Measurements from ENCODE around the gene NHSL1. TPM values are rescaled to one million over a fixed set of nuclear protein-coding genes. Genes with fewer than 3 reads are reported as not detected.
A peak's percentile ranks its signal among the peaks of the same experiment; 100 is the strongest.
"Not testable (repeated sequence)": the region's sequence is repeated elsewhere in the genome, so short reads cannot be mapped to it uniquely, and the experiment has no call there.

NHSL1 gene
- total and polyA plus RNA-seq, 2 donors: 1.7 to 19.5 TPM

DNA sequence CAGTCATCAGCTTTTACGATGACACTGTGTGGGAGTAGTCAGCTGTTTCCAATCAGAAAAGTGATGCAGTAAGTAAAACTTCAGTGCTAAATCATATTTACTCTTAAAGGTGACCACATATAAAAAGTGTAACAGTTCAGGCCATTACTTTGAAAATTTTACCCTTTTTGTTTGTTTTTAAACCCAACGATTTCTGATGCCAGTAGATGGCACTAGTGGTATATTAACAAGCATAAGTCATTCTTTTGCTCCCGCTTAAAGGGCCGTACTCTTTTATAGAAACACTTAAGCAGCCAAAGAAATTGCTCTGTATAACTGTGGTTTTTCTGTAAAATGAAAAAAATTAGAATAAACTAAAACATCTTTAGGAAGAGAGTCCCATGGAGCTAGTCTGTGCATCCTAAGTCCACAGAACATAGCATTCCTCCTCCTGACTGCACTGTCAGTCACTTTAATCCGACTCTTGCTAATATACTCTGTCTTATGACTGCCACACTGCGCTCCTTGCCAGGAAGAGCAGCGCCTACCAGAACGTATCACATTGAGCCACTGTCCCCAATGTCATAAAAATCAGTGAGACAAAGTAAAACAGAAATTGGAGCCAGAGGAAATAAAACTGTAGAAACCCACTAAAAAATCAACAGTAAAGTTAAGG, 70.2 kb downstream of the NHSL1 start:
- peak; percentile 40 for DNase-seq (ENCODE audit: extremely low spot score)
- H3K36me3 ChIP-seq (ENCODE audit: insufficient read depth): no peaks in the 10 kb centered on the region
- H3K4me3 ChIP-seq (ENCODE audit: low read depth, low read length): no peak overlapping the region
- H3K4me1 ChIP-seq (ENCODE audit: insufficient read depth): peaks cover 1% of the 10 kb centered on the region
- no peak overlapping the region for H3K27ac ChIP-seq (ENCODE audit: low read depth)
- WGBS: 36% methylated on average over 8 of the region's 8 CpGs

DNA sequence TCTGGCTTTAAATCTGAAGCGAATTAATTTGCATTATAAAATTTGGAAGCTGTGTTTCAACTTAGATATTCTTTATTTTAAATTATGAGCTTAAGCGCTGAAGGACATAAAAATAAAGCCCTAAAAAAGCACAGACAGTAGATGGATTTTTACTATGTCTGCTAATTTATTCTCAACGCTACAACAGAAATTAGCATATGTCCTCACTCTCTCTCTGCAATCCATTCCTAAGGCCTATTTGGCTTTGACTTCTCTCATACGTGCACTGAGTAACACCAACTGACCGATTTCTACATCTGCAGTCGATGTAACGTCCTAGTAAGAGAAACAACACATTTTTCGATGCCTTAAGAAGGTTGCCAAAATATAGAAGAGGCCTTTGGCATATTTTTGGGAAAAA, 71.6 kb downstream of the NHSL1 start:
- WGBS: 88% methylated on average over 8 of the region's 8 CpGs
- Histone ChIP-seq H3K36me3 (ENCODE audit: insufficient read depth) (no peaks in the 10 kb centered on the region), H3K27ac (ENCODE audit: low read depth) (no peak overlapping the region), H3K4me3 (ENCODE audit: low read depth, low read length) (no peak overlapping the region), H3K4me1 (ENCODE audit: insufficient read depth) (peaks cover 1% of the 10 kb centered on the region)
- DNase-seq (ENCODE audit: extremely low spot score): no peak

DNA sequence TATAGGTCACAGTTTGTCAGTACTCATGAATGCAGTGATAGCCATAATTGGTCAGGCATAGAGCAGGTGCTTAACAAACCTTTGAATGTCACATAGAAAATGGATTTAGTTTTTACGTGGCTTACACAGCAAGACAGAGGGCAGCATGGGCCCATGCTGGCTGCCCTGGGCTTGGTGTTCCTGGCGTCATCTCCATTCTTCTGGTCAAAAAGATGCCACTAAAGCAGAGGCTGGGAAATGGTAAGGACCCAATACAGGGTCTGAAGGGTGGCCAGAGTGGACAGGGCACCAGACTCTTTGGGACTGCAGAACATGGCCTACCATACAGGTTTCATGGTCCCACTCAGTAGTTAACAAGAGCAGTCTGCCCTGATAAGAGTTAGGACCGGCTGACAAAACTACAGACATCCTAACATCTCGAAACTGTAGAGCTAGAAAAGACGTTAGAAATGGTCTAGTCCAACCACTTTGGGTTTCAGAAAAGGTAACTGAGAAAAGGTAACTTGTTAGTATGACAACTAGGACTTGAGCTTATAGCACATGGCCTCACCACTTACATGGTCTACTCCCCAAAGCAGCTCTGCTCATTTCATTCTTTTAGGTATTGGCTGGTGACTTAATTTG, 72.7 kb downstream of the NHSL1 start:
- no peak for DNase-seq (ENCODE audit: extremely low spot score)
- Histone ChIP-seq H3K4me1 (ENCODE audit: insufficient read depth) (peaks cover 1% of the 10 kb centered on the region), H3K36me3 (ENCODE audit: insufficient read depth) (no peaks in the 10 kb centered on the region), H3K4me3 (ENCODE audit: low read depth, low read length) (no peak overlapping the region), H3K27ac (ENCODE audit: low read depth) (no peak overlapping the region)
- WGBS: 85% methylated on average over 5 of the region's 5 CpGs

DNA sequence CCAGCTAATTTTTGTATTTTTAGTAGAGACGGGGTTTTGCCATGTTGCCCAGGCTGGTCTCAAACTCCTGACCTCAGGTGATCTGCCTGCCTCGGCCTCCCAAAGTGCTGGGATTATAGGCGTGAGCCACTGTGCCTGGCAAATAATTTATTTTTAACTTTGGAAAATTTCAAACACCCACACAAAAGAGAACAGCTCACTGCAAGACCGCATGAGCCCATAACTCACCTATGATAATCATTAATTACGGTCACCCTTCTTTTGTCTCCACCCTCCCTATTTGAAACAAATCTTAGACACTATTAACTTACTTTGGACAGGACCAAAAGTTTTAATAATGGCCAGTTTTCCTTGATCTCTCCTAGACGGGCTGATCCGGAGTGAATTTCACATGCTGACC, 74.0 kb downstream of the NHSL1 start:
- not testable (repeated sequence) for H3K4me3 ChIP-seq (ENCODE audit: low read depth, low read length); H3K27ac ChIP-seq (ENCODE audit: low read depth); DNase-seq (ENCODE audit: extremely low spot score); H3K4me1 ChIP-seq (ENCODE audit: insufficient read depth); H3K36me3 ChIP-seq (ENCODE audit: insufficient read depth)
- 93% methylated on average over 7 of the region's 7 CpGs for WGBS

DNA sequence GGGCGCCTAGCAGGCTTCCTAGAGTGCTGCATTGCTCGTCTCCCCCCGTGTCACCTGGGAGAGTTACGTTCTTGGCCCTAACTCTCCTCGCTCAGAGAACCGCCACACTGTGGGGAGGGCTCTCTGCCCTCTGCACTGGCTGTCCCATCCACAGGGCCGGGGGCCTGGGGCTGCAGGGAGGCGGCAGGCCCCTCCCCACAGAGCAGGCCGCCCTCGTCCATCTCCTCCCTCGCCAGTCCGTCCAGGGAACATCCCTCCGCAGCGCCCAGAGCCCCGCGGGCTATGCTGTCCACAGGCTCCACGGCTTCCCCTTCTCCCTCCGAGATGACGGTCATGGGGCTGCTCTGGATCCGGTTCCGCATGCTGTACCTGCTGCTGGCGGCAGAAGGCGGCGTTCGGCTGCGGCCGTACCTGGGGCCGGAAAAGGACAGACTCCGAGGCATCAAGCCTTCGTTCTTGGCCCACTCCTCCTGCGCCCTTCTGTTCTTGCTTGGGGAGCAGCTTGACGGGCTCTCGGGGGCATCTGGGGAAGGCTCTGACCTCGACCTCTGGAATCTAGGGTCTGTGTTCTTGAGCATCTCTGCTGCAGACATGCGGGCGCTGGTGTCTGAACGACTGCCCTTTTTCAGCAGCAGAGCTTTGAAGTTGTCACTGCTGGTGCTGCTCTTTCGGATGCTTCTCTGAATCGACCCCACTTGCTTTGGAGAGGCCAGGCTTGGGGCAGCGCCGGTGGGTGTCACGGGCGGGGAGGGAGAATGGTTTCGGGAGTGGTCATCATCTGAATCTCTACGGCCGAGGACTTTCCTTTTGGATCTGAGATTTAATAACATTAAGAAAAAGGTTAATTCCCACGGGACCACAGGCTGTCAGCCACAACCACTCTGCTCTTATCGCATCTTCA, 75.0 kb downstream of the NHSL1 start:
- H3K27ac ChIP-seq (ENCODE audit: low read depth): no peak overlapping the region
- WGBS: 92% methylated on average over 48 of the region's 48 CpGs
- H3K4me1 ChIP-seq (ENCODE audit: insufficient read depth): peaks cover 1% of the 10 kb centered on the region
- no peaks in the 10 kb centered on the region for H3K36me3 ChIP-seq (ENCODE audit: insufficient read depth)
- no peak overlapping the region for H3K4me3 ChIP-seq (ENCODE audit: low read depth, low read length)
- DNase-seq (ENCODE audit: extremely low spot score): no peak

DNA sequence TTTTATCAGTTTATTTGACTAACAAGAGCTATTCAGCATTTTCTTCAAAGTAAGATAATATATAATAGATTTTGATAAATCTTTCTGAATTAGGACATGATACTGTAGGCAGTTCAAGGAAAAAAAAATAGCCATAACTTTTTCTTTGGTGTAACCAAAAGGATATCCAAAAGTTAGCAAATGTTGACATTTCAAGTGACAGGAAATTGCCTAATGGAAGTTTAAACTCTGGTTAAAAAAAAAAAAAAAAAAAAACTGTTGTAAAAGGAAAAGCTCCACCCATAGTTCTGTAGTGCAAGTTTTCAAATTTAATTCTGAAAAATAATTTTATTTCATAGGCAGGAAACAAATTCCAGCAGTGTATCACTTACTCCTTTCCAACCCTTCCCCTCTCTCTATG, 76.4 kb downstream of the NHSL1 start:
- no peak overlapping the region for H3K27ac ChIP-seq (ENCODE audit: low read depth)
- H3K4me1 ChIP-seq (ENCODE audit: insufficient read depth): no peaks in the 10 kb centered on the region
- H3K36me3 ChIP-seq (ENCODE audit: insufficient read depth): no peaks in the 10 kb centered on the region
- H3K4me3 ChIP-seq (ENCODE audit: low read depth, low read length): no peak overlapping the region
- DNase-seq (ENCODE audit: extremely low spot score): no peak

DNA sequence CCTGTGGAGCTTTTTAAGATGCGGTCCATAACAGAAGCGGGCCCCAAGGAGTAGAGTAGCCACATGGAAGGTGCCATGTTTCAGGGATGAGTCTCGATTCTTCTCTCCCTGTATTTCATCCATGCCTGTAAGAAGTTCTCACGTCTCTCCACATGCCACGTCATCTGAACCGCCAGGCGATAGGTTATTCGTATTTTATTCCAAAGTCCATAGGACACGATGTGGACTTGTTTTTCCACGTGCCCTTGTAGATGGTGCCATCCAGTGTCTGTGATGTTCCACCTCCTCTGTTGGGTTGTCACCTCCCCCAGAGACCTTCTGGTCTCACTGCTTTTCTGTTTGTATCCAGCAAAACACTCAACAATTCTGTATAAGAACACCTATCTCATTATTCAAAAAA, 77.7 kb downstream of the NHSL1 start:
- H3K4me3 ChIP-seq (ENCODE audit: low read depth, low read length): no peak overlapping the region
- WGBS: 96% methylated on average over 10 of the region's 10 CpGs
- no peak for DNase-seq (ENCODE audit: extremely low spot score)
- no peaks in the 10 kb centered on the region for H3K36me3 ChIP-seq (ENCODE audit: insufficient read depth)
- no peak overlapping the region for H3K27ac ChIP-seq (ENCODE audit: low read depth)
- H3K4me1 ChIP-seq (ENCODE audit: insufficient read depth): no peaks in the 10 kb centered on the region

DNA sequence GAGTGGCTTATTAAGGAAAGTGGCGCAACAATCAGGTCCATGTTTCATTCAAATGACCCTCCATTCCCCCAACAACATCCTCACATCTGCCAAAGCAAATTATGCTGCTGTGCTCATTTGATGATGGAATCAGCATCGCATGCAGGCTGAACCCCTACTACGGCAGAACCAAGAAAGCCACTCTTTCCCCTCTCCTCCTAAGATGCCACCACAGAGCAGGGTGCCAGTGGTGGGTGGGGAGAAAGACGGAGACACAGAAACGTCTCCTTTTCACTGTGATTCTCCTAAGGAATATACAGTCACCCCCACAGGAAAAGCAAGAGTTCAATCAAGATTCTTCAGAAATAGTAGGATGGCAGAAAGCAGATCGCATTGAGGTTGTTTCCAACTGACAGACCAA, 78.2 kb downstream of the NHSL1 start:
- Histone ChIP-seq H3K27ac (ENCODE audit: low read depth) (no peak overlapping the region), H3K4me1 (ENCODE audit: insufficient read depth) (no peaks in the 10 kb centered on the region), H3K36me3 (ENCODE audit: insufficient read depth) (no peaks in the 10 kb centered on the region), H3K4me3 (ENCODE audit: low read depth, low read length) (no peak overlapping the region)
- 78% methylated on average over 6 of the region's 6 CpGs for WGBS
- DNase-seq (ENCODE audit: extremely low spot score): no peak

DNA sequence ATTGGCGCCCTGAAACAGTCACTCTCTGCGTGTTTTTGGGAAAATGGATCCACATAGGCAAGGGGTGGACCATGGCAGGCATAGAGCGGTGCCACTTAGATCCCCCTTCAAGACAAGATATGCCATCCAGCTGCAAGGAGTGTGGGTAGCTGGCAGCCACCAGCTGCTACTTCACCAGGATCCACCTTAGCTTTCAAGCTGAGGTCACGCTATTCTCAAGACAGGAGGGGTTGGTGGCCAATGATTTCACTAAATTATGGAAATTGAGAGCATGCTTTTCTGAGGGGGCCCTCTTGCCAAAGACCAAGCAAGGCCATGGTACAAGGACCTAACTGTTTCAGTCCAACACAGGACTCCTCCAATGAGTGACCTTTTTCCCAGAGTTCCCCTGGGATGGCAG, 78.9 kb downstream of the NHSL1 start:
- no peak for DNase-seq (ENCODE audit: extremely low spot score)
- H3K27ac ChIP-seq (ENCODE audit: low read depth): no peak overlapping the region
- no peaks in the 10 kb centered on the region for H3K36me3 ChIP-seq (ENCODE audit: insufficient read depth)
- WGBS: 97% methylated on average over 4 of the region's 4 CpGs
- H3K4me1 ChIP-seq (ENCODE audit: insufficient read depth): no peaks in the 10 kb centered on the region
- H3K4me3 ChIP-seq (ENCODE audit: low read depth, low read length): no peak overlapping the region

DNA sequence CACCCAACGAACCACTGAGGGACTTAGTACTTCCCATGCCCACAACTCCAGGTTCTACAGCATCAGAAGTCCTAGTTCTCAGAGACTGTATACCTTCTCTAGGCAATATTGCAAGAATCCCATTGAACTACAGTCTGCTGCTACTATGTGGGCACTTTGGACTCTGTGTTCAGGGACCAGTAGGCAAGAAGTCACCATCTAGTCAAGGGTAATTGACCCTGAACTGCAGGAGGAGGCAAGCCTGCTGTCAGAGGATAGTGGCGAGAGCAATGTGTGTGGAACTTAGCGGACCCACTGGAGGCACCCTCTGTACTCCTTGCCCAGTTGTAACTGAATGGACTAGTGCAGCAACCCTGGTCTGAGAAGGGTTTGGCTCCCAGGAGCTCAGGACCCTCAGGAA, 79.5 kb downstream of the NHSL1 start:
- no peak for DNase-seq (ENCODE audit: extremely low spot score)
- Histone ChIP-seq H3K4me3 (ENCODE audit: low read depth, low read length) (no peak overlapping the region), H3K36me3 (ENCODE audit: insufficient read depth) (no peaks in the 10 kb centered on the region), H3K4me1 (ENCODE audit: insufficient read depth) (no peaks in the 10 kb centered on the region), H3K27ac (ENCODE audit: low read depth) (no peak overlapping the region)
- over 99% methylated on average over 3 of the region's 3 CpGs for WGBS

DNA sequence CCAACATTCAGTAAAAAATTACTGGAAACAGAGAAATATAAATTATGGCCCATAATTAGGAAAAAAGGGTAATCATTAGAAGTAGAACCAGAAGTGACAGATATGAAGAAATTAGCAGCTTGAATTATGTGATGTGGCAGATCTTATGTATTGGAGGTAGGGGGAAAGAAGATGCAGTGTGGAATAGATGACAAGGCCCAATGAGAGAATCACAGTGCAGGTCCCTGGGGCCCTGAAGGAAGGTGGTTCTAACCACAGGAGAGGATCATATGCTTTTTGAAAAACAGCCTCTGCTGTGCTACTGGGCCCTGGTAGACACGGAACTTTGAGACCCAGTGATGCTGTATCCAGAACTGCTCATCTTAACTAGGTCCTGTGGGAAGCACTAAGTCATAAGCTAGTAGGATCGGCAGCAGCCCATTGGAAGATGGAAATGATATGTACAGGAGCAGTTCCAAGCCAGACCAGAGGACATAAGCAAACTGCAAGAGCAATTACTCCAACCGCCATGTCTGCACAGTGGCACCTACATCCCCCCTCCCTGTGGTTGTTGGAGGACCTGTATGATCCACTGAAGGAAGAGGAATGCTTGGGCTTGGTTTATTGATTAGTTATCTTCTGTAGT, 81.1 kb downstream of the NHSL1 start:
- Histone ChIP-seq H3K27ac (ENCODE audit: low read depth) (no peak overlapping the region), H3K4me3 (ENCODE audit: low read depth, low read length) (no peak overlapping the region), H3K4me1 (ENCODE audit: insufficient read depth) (no peaks in the 10 kb centered on the region), H3K36me3 (ENCODE audit: insufficient read depth) (no peaks in the 10 kb centered on the region)
- DNase-seq (ENCODE audit: extremely low spot score): no peak
- 98% methylated on average over 3 of the region's 3 CpGs for WGBS

DNA sequence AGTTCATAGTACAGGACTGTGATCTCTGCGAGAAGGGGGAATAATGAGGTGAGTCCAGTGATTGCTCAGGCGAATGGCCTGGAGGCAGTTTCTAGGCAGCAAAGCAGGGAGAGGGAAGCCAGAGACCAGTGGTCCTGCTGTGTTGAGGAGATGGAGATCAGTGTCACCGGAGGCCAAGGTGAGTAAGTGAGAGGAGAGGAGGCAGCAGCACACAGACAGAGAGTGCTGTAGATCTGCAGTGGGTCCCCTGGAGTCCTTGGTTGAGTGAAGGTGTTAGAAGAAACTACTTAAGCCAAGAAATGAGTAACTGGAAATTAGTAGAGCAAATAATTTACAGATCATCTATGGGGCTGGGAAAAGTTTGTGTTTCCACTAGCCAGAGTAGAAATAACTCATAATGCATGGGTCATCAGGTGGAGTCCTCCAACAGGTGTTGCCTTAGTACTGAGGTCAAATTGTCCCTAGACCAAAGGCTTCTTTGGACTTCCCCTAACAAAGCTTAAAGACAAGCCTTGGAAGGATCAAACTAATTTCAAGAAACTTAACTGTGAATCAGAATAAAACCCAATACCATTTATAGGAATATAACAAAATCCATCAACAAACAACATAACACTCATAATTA, 81.7 kb downstream of the NHSL1 start:
- Histone ChIP-seq H3K36me3 (ENCODE audit: insufficient read depth) (no peaks in the 10 kb centered on the region), H3K27ac (ENCODE audit: low read depth) (no peak overlapping the region), H3K4me1 (ENCODE audit: insufficient read depth) (no peaks in the 10 kb centered on the region), H3K4me3 (ENCODE audit: low read depth, low read length) (no peak overlapping the region)
- no peak for DNase-seq (ENCODE audit: extremely low spot score)
- whole genome bisulfite sequencing: 86% methylated on average over 3 of the region's 3 CpGs

DNA sequence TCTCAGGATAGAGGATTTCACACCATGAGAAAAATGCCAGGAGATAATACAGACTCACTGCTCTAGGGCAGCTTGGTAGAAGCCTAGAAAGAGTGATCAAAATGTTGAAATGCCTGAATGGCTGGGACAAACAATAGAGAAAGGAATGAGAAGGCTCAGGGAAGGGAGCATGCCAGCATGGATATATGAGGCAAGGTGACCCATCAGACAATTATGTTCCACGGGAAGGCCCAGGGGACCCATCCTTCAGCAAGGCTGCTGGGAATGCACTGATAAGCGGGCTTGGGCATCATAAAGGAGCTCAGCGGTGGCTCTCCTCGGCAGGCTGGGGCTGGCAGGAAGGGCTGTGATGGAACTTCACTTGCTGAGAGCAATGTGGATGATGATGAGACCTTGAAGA, 83.1 kb downstream of the NHSL1 start:
- no peak overlapping the region for H3K27ac ChIP-seq (ENCODE audit: low read depth)
- DNase-seq (ENCODE audit: extremely low spot score): no peak
- H3K4me3 ChIP-seq (ENCODE audit: low read depth, low read length): no peak overlapping the region
- H3K4me1 ChIP-seq (ENCODE audit: insufficient read depth): no peaks in the 10 kb centered on the region
- WGBS: 92% methylated on average over 4 of the region's 4 CpGs
- H3K36me3 ChIP-seq (ENCODE audit: insufficient read depth): no peaks in the 10 kb centered on the region

Data from urinary bladder (tissue), 4 donors.